OCI-LY1 (cell line): ENCODE data around the gene MDGA2.
"Not testable (repeated sequence)": the region's sequence is repeated elsewhere in the genome, so short reads cannot be mapped to it uniquely, and the experiment has no call there.

Source experiments
- EZH2 ChIP-seq: fragments of 200-600 bp; sonication (generic), shearing (Covaris generic); IDR thresholded peaks from 2 replicates; pipeline ENCODE4 v1.8.0; 2017; ENCODE audit warnings: borderline replicate concordance, mixed run types, mild to moderate bottlenecking, antibody characterized with exemption, low read length, moderate library complexity, mixed read lengths
- TF ChIP-seq, protein P1 (sequence below): fragments of 200-600 bp; sonication (generic), shearing (Covaris generic); IDR thresholded peaks from 2 replicates; pipeline ENCODE4 v1.5.1; 2017; ENCODE audit warnings: mild to moderate bottlenecking, antibody characterized with exemption, low read length, moderate library complexity, mixed read lengths

- TF ChIP-seq EZH2: not testable (repeated sequence)
- TF ChIP-seq, protein P1, sequence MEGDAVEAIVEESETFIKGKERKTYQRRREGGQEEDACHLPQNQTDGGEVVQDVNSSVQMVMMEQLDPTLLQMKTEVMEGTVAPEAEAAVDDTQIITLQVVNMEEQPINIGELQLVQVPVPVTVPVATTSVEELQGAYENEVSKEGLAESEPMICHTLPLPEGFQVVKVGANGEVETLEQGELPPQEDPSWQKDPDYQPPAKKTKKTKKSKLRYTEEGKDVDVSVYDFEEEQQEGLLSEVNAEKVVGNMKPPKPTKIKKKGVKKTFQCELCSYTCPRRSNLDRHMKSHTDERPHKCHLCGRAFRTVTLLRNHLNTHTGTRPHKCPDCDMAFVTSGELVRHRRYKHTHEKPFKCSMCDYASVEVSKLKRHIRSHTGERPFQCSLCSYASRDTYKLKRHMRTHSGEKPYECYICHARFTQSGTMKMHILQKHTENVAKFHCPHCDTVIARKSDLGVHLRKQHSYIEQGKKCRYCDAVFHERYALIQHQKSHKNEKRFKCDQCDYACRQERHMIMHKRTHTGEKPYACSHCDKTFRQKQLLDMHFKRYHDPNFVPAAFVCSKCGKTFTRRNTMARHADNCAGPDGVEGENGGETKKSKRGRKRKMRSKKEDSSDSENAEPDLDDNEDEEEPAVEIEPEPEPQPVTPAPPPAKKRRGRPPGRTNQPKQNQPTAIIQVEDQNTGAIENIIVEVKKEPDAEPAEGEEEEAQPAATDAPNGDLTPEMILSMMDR: not testable (repeated sequence)
These were observed 503.5 kb downstream of the MDGA2 start for GRCh38 chr14:47171896-47172295.
